ENCODE measurements around the gene SRC.

Gene SRC

GRCh38 chr20:37408302-37409193 lies 62.6 kb downstream of the SRC start:
- H3K9me3 ChIP-seq: no peaks in the 10 kb centered on the region
- H3K9ac ChIP-seq: no peak overlapping the region
- H3K4me1 ChIP-seq: peaks cover 73% of the 10 kb centered on the region
- no peaks in the 10 kb centered on the region for H3K27me3 ChIP-seq
- TF ChIP-seq Cebpa-rat (IDR thresholded peaks at IDR 0.05): no peak
- H3K27ac ChIP-seq: no peak overlapping the region
- no peaks in the 10 kb centered on the region for H4K20me1 ChIP-seq
- peak overlapping the region; percentile 96 for H3K4me2 ChIP-seq
- H3K36me3 ChIP-seq: peaks cover 14% of the 10 kb centered on the region
- no peak overlapping the region for H3K4me3 ChIP-seq

- Histone ChIP-seq H3K27me3 (no peaks in the 10 kb centered on the region), H3K27ac (no peak overlapping the region; the same call in 1 of the 2 replicates), H3K9me3 (no peaks in the 10 kb centered on the region), H3K9ac (peak overlapping the region; percentile 64; the same call in 1 of the 2 replicates), H3K4me3 (peak overlapping the region; percentile 56), H4K20me1 (no peaks in the 10 kb centered on the region), H3K36me3 (no peaks in the 10 kb centered on the region), H3K4me2 (peak overlapping the region; percentile 90), H3K4me1 (peaks cover 67% of the 10 kb centered on the region)
- no peak for TF ChIP-seq Cebpa-rat (IDR thresholded peaks at IDR 0.05)
Observed at GRCh38 chr20:37411408-37412219, 65.7 kb downstream of the SRC start.

GRCh38 chr20:37413023-37413334 lies 67.0 kb downstream of the SRC start:
- Histone ChIP-seq H3K9ac (no peak overlapping the region), H3K27ac (no peak overlapping the region), H3K36me3 (no peaks in the 10 kb centered on the region), H3K4me2 (peak overlapping the region; percentile 90), H4K20me1 (no peaks in the 10 kb centered on the region), H3K4me3 (no peak overlapping the region), H3K9me3 (no peaks in the 10 kb centered on the region), H3K27me3 (no peaks in the 10 kb centered on the region), H3K4me1 (peaks cover 55% of the 10 kb centered on the region)
- no peak for TF ChIP-seq Cebpa-rat (IDR thresholded peaks at IDR 0.05)

- Histone ChIP-seq H3K9me3 (no peaks in the 10 kb centered on the region), H3K9ac (no peak overlapping the region), H3K27ac (no peak overlapping the region), H3K4me1 (peaks cover 51% of the 10 kb centered on the region), H4K20me1 (no peaks in the 10 kb centered on the region), H3K4me3 (no peak overlapping the region), H3K36me3 (no peaks in the 10 kb centered on the region), H3K27me3 (no peaks in the 10 kb centered on the region), H3K4me2 (peak overlapping the region; percentile 90)
- TF ChIP-seq Cebpa-rat (IDR thresholded peaks at IDR 0.05): no peak
Observed at GRCh38 chr20:37413379-37413778, 67.4 kb downstream of the SRC start.

GRCh38 chr20:37414224-37415035 lies 68.5 kb downstream of the SRC start:
- TF ChIP-seq Cebpa-rat (IDR thresholded peaks at IDR 0.05): no peak
- no peaks in the 10 kb centered on the region for H3K36me3 ChIP-seq
- no peak overlapping the region for H3K9ac ChIP-seq
- no peaks in the 10 kb centered on the region for H3K27me3 ChIP-seq
- H3K4me3 ChIP-seq: no peak overlapping the region
- no peaks in the 10 kb centered on the region for H4K20me1 ChIP-seq
- H3K4me2 ChIP-seq: no peak overlapping the region
- H3K9me3 ChIP-seq: no peaks in the 10 kb centered on the region
- peaks cover 40% of the 10 kb centered on the region for H3K4me1 ChIP-seq
- H3K27ac ChIP-seq: no peak overlapping the region

GRCh38 chr20:37415118-37416085 lies 69.5 kb downstream of the SRC start:
- Histone ChIP-seq H3K27me3 (no peaks in the 10 kb centered on the region), H3K9me3 (no peaks in the 10 kb centered on the region), H3K4me2 (no peak overlapping the region), H3K9ac (no peak overlapping the region), H3K4me1 (peaks cover 31% of the 10 kb centered on the region), H4K20me1 (no peaks in the 10 kb centered on the region), H3K27ac (no peak overlapping the region), H3K4me3 (no peak overlapping the region), H3K36me3 (no peaks in the 10 kb centered on the region)
- TF ChIP-seq Cebpa-rat (IDR thresholded peaks at IDR 0.05): no peak

GRCh38 chr20:37416100-37416847 lies 70.3 kb downstream of the SRC start:
- Histone ChIP-seq H3K9me3 (no peaks in the 10 kb centered on the region), H3K36me3 (no peaks in the 10 kb centered on the region), H3K4me2 (no peak overlapping the region), H3K27ac (no peak overlapping the region), H3K9ac (no peak overlapping the region), H3K4me3 (no peak overlapping the region), H3K4me1 (peaks cover 25% of the 10 kb centered on the region), H3K27me3 (no peaks in the 10 kb centered on the region), H4K20me1 (no peaks in the 10 kb centered on the region)
- TF ChIP-seq Cebpa-rat (IDR thresholded peaks at IDR 0.05): no peak

GRCh38 chr20:37416848-37417616 lies 71.1 kb downstream of the SRC start:
- Histone ChIP-seq H3K27me3 (no peaks in the 10 kb centered on the region), H3K4me3 (no peak overlapping the region)
- no peak for TF ChIP-seq Cebpa-rat (IDR thresholded peaks at IDR 0.05)

More at GRCh38 chr20:37416848-37417616, 71.1 kb downstream of the SRC start:
- H3K9me3 ChIP-seq: no peaks in the 10 kb centered on the region
- H3K27ac ChIP-seq: no peak overlapping the region
- H3K9ac ChIP-seq: no peak overlapping the region
- no peaks in the 10 kb centered on the region for H3K36me3 ChIP-seq
- H4K20me1 ChIP-seq: no peaks in the 10 kb centered on the region
- H3K4me2 ChIP-seq: no peak overlapping the region
- peaks cover 26% of the 10 kb centered on the region for H3K4me1 ChIP-seq

Measured in BLaER1 (cell line).